ENCODE results near the gene BAZ2B. TPM values are rescaled to one million over a fixed set of nuclear protein-coding genes. Genes with fewer than 3 reads are reported as not detected.

The BAZ2B gene
- total RNA-seq, 1 experiment from 2014 or later: 43.3 TPM

- no peaks in the 10 kb centered on the region for H3K36me3 Mint-ChIP-seq (ENCODE audit: insufficient read depth, unreplicated experiment)
- TF ChIP-seq, protein P1, sequence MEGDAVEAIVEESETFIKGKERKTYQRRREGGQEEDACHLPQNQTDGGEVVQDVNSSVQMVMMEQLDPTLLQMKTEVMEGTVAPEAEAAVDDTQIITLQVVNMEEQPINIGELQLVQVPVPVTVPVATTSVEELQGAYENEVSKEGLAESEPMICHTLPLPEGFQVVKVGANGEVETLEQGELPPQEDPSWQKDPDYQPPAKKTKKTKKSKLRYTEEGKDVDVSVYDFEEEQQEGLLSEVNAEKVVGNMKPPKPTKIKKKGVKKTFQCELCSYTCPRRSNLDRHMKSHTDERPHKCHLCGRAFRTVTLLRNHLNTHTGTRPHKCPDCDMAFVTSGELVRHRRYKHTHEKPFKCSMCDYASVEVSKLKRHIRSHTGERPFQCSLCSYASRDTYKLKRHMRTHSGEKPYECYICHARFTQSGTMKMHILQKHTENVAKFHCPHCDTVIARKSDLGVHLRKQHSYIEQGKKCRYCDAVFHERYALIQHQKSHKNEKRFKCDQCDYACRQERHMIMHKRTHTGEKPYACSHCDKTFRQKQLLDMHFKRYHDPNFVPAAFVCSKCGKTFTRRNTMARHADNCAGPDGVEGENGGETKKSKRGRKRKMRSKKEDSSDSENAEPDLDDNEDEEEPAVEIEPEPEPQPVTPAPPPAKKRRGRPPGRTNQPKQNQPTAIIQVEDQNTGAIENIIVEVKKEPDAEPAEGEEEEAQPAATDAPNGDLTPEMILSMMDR (IDR thresholded peaks at IDR 0.05; ENCODE audit: unreplicated experiment): no peak
- no peak overlapping the region for H3K4me3 Mint-ChIP-seq (ENCODE audit: low read depth, unreplicated experiment)
- intact Hi-C loops (cut with micrococcal nuclease; ENCODE audit: unreplicated experiment): no loop called here
- no peak for DNase-seq
- CTCF ChIA-PET: interaction anchor here (1.4 kb wide), 1 partner anchor 9 kb away, joined by 3 read pairs; no protein-coding TSS in a partner anchor
- peaks cover 5% of the 10 kb centered on the region for H3K4me1 Mint-ChIP-seq (ENCODE audit: low read depth, unreplicated experiment)
- no peaks in the 10 kb centered on the region for H3K27me3 Mint-ChIP-seq (ENCODE audit: unreplicated experiment)
- BruUV-seq (replicated peaks): no TSS peak
- H3K9me3 Mint-ChIP-seq (ENCODE audit: low read depth, unreplicated experiment): peaks cover 2% of the 10 kb centered on the region
- H3K27ac Mint-ChIP-seq (ENCODE audit: unreplicated experiment): no peak overlapping the region
Observed at GRCh38 chr2:159640176-159640575, 23.8 kb upstream of the BAZ2B start.

- CTCF ChIA-PET: interaction anchor here (1.4 kb wide), 1 partner anchor 10 kb away, joined by 3 read pairs; no protein-coding TSS in a partner anchor
- peaks cover 2% of the 10 kb centered on the region for H3K9me3 Mint-ChIP-seq (ENCODE audit: low read depth, unreplicated experiment)
- TF ChIP-seq, protein P1 (IDR thresholded peaks at IDR 0.05; ENCODE audit: unreplicated experiment): no peak
- no TSS peak for BruUV-seq (replicated peaks)
- no peak for DNase-seq
- H3K27ac Mint-ChIP-seq (ENCODE audit: unreplicated experiment): no peak overlapping the region
- intact Hi-C loops (cut with micrococcal nuclease; ENCODE audit: unreplicated experiment): no loop called here
- peaks cover 5% of the 10 kb centered on the region for H3K4me1 Mint-ChIP-seq (ENCODE audit: low read depth, unreplicated experiment)
- no peaks in the 10 kb centered on the region for H3K36me3 Mint-ChIP-seq (ENCODE audit: insufficient read depth, unreplicated experiment)
- no peak overlapping the region for H3K4me3 Mint-ChIP-seq (ENCODE audit: low read depth, unreplicated experiment)
- no peaks in the 10 kb centered on the region for H3K27me3 Mint-ChIP-seq (ENCODE audit: unreplicated experiment)
Observed at GRCh38 chr2:159639712-159640111, 23.4 kb upstream of the BAZ2B start.

GRCh38 chr2:159639071-159639470, 22.7 kb upstream of the BAZ2B start:
- TF ChIP-seq, protein P1 (IDR thresholded peaks at IDR 0.05; ENCODE audit: unreplicated experiment): no peak
- Mint-ChIP-seq H3K27me3 (ENCODE audit: unreplicated experiment) (no peaks in the 10 kb centered on the region), H3K4me3 (ENCODE audit: low read depth, unreplicated experiment) (no peak overlapping the region), H3K4me1 (ENCODE audit: low read depth, unreplicated experiment) (peaks cover 5% of the 10 kb centered on the region), H3K9me3 (ENCODE audit: low read depth, unreplicated experiment) (peaks cover 2% of the 10 kb centered on the region), H3K27ac (ENCODE audit: unreplicated experiment) (no peak overlapping the region), H3K36me3 (ENCODE audit: insufficient read depth, unreplicated experiment) (no peaks in the 10 kb centered on the region)
- intact Hi-C loops (cut with micrococcal nuclease; ENCODE audit: unreplicated experiment): no loop called here
- CTCF ChIA-PET: no interaction called here
- BruUV-seq (replicated peaks): no TSS peak
- no peak for DNase-seq

GRCh38 chr2:159637988-159638501, 21.7 kb upstream of the BAZ2B start:
- Mint-ChIP-seq H3K4me1 (ENCODE audit: low read depth, unreplicated experiment) (peaks cover 5% of the 10 kb centered on the region), H3K36me3 (ENCODE audit: insufficient read depth, unreplicated experiment) (no peaks in the 10 kb centered on the region), H3K27me3 (ENCODE audit: unreplicated experiment) (no peaks in the 10 kb centered on the region), H3K4me3 (ENCODE audit: low read depth, unreplicated experiment) (no peak overlapping the region), H3K27ac (ENCODE audit: unreplicated experiment) (no peak overlapping the region), H3K9me3 (ENCODE audit: low read depth, unreplicated experiment) (peaks cover 2% of the 10 kb centered on the region)
- CTCF ChIA-PET: no interaction called here
- no peak for DNase-seq
- TF ChIP-seq, protein P1 (IDR thresholded peaks at IDR 0.05; ENCODE audit: unreplicated experiment): no peak
- intact Hi-C loops (cut with micrococcal nuclease; ENCODE audit: unreplicated experiment): no loop called here
- BruUV-seq (replicated peaks): no TSS peak

All from Calu3 (cell line).